GM18511 (cell line): ENCODE results near the gene ALK.

Source experiments
- ATAC-seq: cut with Tn5 transposase; IDR thresholded peaks from one replicate; pipeline ENCODE4 v1.9.1; 2021; ENCODE audit warnings: mild to moderate bottlenecking, moderate library complexity; ENCODE audit not compliant: unreplicated experiment

ALK gene

GRCh38 chr2:29241955-29242565 is 679.3 kb downstream of the ALK start:
- no peak for ATAC-seq

DNA sequence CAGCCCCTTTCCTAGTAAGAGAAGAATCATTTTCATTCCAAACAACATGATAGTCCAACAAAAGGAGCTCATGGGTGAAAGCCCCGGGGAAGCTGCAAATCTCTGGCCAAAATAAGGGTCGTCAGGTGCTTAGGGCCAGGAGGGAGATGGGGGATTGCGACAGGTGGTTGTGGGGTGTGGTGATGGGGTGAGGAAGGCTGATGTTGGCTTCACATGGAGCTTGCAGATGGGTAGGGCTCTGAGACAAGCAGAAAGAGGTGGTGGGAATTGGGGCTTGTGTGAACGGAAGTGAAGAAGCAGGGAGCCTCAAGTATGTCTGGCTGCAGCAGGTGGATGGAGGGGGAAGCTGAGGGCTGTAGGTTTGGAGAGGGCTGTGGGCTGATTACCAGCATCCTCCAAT is 680.0 kb downstream of the ALK start:
- no peak for ATAC-seq

- ATAC-seq = no peak
Measured at GRCh38 chr2:29240601-29241000, 680.8 kb downstream of the ALK start.

DNA sequence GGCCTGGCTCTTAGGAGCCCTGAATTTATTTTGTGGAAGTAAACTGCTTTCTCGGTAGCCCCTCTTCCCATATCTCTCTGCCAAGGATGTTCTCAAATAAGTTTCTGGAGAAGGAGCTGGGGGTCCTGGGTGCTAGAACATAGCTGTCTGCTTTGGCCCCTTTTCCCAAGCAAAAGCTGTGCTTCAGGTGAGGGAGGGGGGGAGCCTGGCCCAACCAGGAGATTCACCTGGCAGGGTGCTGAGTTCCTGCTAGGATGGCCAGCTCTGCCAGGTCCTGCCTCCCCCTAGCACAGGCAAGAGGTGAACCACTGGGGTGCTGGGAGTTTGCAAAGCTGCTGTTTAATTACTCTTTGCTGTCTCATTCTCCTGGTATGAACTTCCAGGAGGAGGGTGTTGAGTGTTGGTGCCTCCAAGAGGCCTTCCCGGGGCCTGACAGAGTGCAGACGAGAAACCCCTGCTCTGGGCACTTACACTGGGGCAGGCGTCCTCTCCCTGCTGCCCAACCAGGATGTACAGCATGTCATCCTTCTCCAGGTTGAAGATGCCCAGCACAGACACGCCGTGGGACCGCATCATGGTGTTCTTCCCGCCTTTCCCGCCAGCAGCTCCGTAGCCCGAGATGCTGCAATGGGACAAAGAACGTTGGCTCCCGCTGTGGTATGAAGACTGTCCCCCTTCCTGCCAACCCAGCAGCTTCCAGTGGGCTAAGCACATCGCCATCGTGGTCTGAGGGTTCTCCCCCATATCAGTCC is 682.0 kb downstream of the ALK start:
- ATAC-seq = no peak

DNA sequence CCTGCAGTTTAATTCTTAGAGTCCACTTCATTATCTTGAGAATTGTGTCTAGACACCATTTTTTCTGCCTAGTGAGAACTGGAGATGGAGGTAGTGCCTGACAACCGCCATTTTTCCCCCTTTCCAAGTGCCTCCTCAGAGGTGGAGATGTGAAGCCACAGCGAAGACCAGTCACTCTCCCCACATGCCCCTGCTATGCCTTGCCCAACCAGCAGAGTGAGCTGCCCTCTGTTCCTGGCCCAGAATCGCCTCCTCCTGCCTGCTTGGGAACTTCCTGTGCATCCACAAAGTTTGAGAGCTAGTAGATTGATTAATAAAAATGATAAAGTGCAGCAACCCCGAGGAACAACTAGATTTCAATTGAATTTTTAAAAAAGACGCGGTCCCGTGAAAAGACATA is 682.9 kb downstream of the ALK start:
- ATAC-seq = no peak

DNA sequence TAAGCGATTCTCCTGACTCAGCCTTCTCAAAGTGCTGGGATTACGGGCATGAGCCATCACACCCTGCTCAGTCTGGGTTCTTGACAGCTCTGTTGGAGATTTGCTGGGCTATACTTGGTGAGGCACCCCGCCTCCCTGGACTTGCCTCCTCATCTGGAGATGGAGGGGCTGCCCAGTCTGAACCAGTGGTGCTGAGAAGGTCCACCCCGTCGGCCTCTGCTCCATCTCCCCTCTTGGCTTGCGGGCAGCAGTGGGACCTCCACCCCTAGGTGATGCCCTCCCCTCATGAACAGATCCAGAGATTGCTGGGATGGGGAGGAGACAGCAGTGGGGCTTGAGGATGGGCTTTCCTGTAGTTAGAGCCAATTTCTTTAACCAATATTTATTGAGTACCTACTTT is 685.3 kb downstream of the ALK start:
- ATAC-seq = no peak

GRCh38 chr2:29235411-29235810 is 686.0 kb downstream of the ALK start:
- ATAC-seq = no peak

GRCh38 chr2:29233428-29233827 is 688.0 kb downstream of the ALK start:
- ATAC-seq = no peak

DNA sequence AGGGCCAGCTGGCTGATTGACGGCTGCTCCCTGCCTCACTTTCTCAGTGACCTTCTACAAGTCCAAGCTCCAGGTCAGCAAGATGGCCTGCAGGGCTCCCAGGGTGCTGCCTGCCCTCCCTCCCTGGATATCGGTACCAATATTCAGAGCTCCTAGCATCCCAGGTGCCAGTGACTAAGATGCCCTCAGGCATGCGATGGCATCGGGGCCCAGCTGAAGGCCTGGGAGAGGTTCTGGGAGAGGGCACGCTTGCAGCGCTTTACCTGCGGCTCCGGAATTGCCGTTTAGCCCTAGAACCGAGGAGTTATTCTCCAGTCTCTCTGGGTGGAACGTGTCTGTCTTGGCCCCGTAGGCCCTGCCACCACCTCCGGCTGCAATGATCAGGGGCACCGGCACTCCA is 689.3 kb downstream of the ALK start:
- no peak for ATAC-seq

DNA sequence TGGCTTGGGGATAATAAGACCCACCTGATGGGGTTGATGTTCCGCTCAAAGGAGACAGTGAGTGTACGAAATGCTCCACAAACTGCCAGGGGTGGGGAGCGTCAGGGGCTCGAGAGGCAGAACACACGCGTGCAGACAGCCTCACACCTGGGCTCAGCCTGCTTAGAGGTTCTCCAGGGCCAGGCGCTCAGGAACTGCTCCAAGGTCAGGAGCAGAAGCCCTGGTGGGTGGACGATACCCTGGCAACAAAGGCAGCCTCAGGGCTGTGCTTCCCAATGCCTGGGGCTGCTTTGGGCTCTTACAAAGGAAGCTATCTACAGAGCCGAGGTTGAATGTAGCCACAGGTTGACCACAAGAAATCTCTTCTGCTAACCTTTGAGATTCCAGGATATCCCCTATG is 691.7 kb downstream of the ALK start:
- ATAC-seq = no peak

- no peak for ATAC-seq
Measured at GRCh38 chr2:29228947-29229346, 692.4 kb downstream of the ALK start.

DNA sequence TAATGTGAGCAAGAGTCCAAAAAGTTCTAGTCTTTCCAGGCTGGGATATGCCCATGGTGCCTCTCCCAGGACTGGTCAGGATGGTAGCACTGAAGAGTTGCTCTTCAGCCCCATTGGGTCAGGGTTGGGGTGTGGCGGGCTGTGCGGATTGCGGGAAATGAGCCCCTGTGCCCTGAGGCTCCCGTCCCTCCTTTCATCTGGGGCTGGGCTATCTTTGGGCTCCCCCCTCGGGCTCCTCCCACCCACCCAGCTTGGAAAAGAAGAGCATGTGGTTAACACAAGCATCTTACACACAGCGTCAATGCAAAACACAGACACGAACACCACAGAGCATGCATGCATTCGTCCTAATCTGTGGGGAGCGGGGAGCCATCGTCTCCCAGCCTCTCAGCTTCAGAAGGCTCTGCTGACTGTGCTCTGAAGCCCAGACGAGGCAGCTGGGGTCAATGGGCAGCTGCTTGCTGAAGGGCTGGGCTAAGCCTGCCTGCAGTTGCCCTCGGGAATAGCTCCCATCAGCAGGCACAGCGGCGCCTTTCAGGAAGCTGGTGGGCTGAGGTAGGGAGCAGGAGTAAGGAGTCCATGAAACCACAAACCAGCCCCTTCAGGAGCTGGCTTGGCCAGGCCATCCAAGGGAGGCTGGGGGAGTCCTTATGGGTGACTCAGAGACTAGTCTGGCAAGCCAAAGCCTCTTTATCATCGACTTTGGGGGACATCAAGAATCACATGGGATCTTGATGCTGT is 693.3 kb downstream of the ALK start:
- no peak for ATAC-seq

DNA sequence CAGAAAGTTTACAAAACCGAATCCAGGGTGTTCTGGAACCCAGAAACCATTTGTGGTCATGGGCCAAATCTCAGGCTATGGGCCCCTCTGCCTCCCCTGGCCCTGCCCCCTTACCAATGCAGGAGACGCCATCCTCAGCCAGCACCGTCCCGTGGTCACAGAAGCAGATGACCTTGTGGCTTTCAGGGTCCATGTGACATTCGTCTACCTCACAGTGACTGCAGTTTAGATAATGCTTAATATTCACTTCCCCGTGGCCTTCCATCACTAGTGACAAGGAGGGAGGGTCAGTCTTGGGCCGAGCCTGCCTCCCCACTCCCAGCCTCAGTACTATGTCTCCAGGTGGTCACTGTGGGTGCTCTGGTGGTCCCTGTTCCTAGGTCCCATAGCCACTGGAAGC is 694.6 kb downstream of the ALK start:
- ATAC-seq = no peak

GRCh38 chr2:29226375-29226774 is 695.0 kb downstream of the ALK start:
- no peak for ATAC-seq

- ATAC-seq = no peak
Measured at GRCh38 chr2:29225814-29226213, 695.6 kb downstream of the ALK start.

- no peak for ATAC-seq
Measured at GRCh38 chr2:29224693-29225551, 696.5 kb downstream of the ALK start.

- ATAC-seq = no peak
Measured at GRCh38 chr2:29223851-29224692, 697.3 kb downstream of the ALK start.

DNA sequence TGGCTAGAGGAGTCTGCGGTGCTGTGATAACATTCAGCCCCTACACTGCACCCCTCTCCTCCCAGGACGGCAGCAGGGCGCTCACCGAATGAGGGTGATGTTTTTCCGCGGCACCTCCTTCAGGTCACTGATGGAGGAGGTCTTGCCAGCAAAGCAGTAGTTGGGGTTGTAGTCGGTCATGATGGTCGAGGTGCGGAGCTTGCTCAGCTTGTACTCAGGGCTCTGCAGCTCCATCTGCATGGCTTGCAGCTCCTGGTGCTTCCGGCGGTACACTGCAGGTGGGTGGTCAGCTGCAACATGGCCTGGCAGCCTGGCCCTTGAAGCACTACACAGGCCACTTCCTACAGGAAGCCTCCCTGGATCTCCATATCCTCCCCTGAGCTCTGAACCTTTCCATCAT is 698.1 kb downstream of the ALK start:
- no peak for ATAC-seq

DNA sequence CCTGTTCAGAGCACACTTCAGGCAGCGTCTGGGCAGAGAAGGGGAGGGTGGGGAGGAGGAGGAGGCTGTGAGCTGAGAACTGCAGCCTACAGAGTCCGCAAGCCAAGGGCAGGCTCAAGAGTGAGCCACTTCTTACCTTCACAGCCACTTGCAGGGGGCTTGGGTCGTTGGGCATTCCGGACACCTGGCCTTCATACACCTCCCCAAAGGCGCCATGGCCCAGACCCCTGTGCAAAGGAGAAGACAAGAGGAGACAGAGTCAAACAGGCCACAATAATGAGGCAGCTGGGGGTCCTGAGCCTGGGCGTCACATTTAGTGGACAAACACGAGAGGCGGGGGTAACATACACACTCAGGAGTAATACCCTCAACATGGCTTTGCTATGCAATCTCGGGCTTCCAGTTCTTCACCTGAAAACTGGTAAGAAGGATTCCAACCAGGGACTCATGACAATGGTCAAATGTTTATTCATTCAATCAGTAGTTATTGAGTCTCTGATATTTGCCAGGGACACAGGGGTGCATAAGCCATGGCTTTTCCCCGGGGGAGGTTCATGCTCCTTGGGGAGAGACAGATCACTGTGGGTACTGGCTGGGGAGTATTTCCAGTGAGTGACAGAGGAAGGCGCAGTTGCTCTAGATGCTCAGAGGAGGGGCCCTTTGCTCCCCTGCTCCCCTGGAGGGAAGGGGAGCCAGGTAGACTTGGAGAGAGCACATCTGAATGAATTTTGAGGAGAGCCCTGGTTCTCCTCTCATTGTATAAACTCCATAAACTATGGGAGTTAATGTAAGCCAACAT is 698.8 kb downstream of the ALK start:
- ATAC-seq = no peak
